ENCODE measurements around the gene DPYSL3.

DNA sequence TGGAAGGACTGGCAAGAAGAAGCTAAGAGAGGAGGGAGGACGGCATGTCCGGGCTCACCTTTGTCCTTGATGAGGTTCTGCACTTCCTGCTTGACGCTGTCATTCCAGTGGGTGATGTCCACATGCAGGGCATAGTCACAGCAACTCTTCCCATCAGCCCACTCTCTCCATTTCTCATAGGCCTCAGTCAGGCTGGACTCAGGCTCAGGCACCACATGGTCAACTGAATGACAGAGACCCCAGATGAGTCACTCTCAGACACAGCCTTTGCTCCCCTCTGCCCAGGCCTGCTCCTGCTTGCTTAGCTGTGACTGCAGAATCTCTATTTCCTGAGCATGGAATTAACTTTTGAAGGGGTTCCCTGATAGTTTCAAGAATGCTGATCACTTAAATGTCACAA lies 94.2 kb downstream of the DPYSL3 start:
- TF ChIP-seq, protein P1, sequence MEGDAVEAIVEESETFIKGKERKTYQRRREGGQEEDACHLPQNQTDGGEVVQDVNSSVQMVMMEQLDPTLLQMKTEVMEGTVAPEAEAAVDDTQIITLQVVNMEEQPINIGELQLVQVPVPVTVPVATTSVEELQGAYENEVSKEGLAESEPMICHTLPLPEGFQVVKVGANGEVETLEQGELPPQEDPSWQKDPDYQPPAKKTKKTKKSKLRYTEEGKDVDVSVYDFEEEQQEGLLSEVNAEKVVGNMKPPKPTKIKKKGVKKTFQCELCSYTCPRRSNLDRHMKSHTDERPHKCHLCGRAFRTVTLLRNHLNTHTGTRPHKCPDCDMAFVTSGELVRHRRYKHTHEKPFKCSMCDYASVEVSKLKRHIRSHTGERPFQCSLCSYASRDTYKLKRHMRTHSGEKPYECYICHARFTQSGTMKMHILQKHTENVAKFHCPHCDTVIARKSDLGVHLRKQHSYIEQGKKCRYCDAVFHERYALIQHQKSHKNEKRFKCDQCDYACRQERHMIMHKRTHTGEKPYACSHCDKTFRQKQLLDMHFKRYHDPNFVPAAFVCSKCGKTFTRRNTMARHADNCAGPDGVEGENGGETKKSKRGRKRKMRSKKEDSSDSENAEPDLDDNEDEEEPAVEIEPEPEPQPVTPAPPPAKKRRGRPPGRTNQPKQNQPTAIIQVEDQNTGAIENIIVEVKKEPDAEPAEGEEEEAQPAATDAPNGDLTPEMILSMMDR (IDR thresholded peaks at IDR 0.05 in 2 of 3, conservative IDR thresholded peaks at IDR 0.05 in 1 of 3; ENCODE audit: borderline replicate concordance in 1 of 3, insufficient read depth in 1 of 3, low read depth in 2 of 3, low read length in 2 of 3): no peak
- no peak for TF ChIP-seq SP1 (IDR thresholded peaks at IDR 0.05; ENCODE audit: low read depth)
- TF ChIP-seq SRF (IDR thresholded peaks at IDR 0.05; ENCODE audit: low read depth): no peak
